Astrocyte of the hippocampus (primary cell): Measurements from ENCODE around the gene NPIPB4.
"Not testable (repeated sequence)": the region's sequence is repeated elsewhere in the genome, so short reads cannot be mapped to it uniquely, and the experiment has no call there.

Experiments used
- DNase-seq: peaks from one replicate; pipeline ENCODE4 v3.0.0; 2011; ENCODE audit warnings: low read depth, low spot score

NPIPB4 gene

GRCh38 chr16:21857656-21858055, at the start of gene NPIPB4:
Gene NPIPB4 (minus strand): TSS chr16:21857756. CDS start chr16:21857378, 378 bp downstream.
- not testable (repeated sequence) for DNase-seq

DNA sequence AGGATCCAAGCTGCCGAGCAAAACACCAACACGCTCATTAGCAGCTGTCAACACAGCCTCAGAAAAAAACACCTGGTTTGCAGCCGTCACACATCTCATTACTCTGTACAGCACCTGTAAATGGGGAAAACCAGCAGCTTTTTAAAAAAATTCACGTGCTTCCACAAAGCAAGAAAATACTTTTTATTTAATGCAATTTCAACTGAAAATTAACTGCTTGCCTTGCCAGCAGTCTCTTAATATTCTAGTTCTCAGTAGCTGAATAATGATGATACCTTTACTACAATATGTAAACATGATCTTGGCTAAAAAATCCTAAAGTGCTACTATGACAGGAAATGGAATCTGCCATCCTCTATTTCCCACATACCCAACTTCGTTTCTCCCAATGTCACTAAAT, 41.4 kb upstream of the NPIPB4 start:
- not testable (repeated sequence) for DNase-seq

GRCh38 chr16:21881988-21882387, 24.4 kb upstream of the NPIPB4 start:
- not testable (repeated sequence) for DNase-seq

- not testable (repeated sequence) for DNase-seq
Measured at GRCh38 chr16:21837186-21837585, 20.4 kb downstream of the NPIPB4 start.

DNA sequence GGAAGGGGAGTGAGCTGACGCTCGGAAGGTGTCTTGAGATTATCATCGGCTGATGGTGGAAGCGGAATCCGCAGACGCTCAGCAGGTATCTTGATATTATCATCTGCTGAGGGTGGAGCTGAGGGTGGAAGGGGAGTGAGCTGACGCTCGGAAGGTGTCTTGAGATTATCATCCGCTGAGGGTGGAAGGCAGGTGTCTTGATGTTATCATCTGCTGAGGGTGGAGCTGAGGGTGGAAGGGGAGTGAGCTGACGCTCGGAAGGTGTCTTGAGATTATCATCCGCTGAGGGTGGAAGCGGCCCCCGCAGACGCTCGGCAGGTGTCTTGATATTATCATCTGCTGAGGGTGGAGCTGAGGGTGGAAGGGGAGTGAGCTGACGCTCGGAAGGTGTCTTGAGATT, 21.2 kb downstream of the NPIPB4 start:
- DNase-seq, result not testable (repeated sequence)

GRCh38 chr16:21835747-21836146, 21.8 kb downstream of the NPIPB4 start:
- DNase-seq, result not testable (repeated sequence)

- not testable (repeated sequence) for DNase-seq
Measured at GRCh38 chr16:21834211-21834610, 23.3 kb downstream of the NPIPB4 start.

DNA sequence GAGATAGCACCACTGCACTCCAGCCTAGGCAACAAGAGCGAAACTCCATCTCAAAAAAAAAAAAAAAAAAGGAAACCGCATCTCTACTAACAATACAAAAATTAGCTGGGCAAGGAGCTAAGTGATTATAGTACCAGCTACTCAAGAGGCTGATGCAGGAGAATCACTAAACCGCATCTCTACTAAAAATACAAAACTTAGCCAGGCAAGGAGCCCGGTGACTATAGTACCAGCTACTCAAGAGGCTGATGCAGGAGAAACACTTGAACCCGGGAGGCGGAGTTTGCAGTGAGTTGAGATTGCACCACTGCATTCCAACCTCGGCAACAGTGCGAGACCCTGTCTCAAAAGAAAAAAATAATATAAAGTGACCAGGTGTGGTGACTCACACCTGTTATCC, 27.6 kb downstream of the NPIPB4 start:
- not testable (repeated sequence) for DNase-seq

- not testable (repeated sequence) for DNase-seq
Measured at GRCh38 chr16:21826067-21826706, 31.4 kb downstream of the NPIPB4 start.

DNA sequence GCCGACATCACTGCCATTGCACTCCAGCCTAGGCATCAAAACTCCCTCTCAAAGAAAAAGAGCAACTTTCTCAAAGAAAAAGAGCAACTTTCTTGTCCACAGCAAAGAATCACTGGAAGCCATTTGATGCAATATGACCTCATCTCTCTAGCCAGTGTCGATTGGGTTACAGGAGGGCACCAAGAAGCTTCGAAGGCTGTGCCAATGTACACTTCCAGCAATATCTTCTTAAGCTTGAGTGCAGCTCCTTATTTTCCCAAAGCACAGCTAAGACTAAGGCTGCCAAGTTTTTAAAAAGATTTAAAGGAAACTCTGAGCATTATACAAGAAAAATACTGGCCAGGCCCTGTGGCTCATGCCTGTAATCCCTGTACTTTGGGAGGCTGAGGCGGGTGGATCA, 32.0 kb downstream of the NPIPB4 start:
- DNase-seq, result not testable (repeated sequence)

DNA sequence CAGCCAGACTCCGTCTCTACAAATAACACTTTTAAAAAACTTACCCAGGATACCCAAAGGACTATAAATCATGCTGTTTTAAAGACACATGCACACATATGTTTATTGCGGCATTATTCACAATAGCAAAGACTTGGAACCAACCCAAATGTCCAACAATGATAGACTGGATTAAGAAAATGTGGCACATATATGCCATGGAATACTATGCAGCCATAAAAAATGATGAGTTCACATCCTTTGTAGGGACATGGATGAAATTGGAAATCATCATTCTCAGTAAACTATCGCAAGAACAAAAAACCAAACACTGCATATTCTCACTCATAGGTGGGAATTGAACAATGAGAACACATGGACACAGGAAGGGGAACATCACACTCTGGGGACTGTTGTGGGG, 34.3 kb downstream of the NPIPB4 start:
- DNase-seq, result not testable (repeated sequence)

DNA sequence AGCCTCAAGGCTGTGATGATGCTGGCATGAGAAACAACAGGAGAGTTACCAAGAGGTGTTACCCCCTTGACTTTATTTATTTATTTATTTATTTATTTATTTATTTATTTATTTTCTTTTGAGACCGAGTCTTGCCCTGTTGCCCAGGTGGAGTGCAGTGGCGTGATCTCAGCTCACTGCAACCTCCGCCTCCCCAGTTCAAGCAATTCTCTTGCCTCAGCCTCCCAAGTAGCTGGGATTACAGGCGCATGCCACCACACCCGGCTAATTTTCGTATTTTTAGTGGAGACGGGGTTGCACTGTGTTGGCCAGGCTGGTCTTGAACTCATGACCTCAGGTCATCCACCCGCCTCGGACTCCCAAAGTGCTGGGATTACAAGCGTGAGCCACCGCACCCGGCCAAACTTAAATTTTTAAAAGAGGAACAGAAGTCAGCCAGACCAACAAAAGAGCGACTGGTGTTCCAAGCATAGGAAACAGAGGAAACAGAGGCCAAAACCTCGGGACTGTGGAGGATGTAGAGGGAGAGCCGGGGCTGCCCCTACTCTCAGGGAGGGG, 36.6 kb downstream of the NPIPB4 start:
- not testable (repeated sequence) for DNase-seq

GRCh38 chr16:21820028-21820907, 37.3 kb downstream of the NPIPB4 start:
- DNase-seq, result peak; percentile 82

DNA sequence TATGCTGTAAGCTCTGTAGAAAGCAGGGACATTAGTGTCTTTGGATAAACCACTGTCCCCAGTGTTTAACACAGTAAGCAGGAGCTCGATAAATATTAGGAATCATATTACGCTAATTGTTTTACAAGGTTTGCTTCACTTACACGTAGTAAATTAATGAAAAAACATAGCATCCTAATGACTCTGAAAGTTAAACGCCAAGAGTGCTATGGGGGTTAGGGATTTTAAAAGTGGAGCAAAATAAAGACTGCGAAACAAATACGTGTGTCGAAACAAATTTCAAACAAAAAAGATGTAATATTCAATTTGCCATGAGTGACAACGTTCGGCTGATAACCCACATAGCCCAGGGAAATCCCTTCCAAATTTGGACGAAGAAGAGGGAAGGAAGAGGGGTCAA, 37.9 kb downstream of the NPIPB4 start:
- not testable (repeated sequence) for DNase-seq

GRCh38 chr16:21817012-21817411, 40.5 kb downstream of the NPIPB4 start:
- not testable (repeated sequence) for DNase-seq

GRCh38 chr16:21815694-21816093, 41.9 kb downstream of the NPIPB4 start:
- not testable (repeated sequence) for DNase-seq

DNA sequence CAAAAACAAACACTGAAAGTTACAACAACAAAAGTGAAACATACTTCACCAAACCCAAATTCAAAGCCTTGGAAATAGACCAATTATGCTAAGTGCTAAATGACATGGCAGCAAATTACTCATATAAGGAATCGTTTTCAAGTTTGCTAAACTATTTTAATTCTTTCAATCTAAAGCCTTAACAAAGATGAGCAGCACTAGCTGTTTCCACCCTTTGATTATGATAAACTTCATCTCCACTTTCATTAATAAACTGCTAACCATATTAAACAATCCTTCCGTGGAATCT, 55.2 kb downstream of the NPIPB4 start:
- DNase-seq, result not testable (repeated sequence)

DNA sequence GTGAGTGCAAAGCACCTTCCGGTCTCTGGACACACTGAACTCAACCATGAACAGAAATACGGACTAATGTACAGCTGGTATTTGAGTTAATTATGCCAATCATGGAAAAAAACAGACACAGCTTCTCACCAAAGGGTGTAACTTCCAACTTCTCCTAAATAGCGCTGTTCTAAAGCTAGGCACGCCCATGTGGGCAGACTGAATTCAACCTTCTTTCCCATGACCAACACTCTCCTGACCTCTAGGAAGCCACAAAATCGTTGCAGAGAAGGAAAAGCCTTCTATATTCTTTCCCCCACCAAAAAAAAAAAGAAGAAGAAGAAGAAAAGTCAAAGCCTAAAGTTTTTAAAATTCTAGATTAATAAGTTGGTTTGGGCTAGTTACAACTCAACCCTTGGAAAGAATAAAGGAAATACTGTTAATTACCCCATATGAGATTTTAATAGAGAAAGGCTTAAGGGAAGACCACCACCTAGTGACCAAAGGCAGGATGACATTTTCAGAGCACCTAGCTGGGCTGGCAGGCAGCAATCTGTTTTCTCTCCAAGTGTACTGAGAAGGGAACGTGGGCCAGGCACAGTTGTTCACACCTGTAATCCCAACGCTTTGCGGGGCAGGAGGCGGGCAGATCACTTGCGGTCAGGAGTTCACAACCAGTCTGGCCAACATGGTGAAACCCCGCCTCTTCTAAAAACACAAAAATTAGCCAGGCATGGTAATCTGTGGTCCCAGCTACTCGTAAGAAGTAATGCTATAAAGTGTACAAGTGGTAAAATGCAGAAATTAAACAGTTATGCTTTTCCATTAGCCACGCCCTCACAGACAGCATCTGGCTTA, 55.8 kb downstream of the NPIPB4 start:
- peak; percentile 69 for DNase-seq

DNA sequence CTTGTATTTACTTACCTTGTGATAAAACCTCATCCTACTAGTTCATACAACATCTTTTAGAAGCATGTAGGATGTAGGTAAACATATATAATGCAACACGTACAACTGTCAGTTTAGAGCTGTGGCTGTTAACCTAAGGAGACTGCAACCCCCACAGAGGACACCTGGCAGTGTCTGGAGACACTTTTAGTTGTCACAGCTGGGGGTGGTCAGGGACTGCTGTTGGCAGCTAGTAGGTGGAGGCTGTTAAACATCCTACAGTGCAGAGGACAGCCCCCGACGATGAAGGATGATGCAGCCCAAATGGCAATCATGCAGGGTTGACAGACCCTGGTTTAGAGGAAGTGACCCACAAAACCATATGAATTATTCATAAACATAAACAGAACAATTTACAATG, 59.0 kb downstream of the NPIPB4 start:
- DNase-seq, result not testable (repeated sequence)

DNA sequence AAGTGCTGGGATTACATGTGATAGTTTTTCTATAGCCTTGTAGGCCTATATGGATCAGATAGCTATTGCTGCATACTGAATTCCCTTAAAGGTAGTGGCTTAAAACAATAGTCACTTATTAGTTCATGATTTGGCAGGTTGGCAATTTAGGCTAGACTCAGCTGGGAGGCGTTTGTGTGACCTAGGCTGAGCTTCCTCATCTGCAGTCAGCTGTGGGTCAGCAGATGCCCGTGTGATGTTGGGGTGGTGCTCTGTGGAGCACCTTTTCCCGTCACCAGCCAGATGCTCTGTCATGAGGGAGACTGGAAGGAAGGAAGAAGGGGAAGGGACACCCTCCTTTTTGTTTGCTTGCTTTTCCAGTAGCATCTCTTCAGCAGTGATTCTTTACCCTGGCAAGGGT, 64.2 kb downstream of the NPIPB4 start:
- DNase-seq, result not testable (repeated sequence)

DNA sequence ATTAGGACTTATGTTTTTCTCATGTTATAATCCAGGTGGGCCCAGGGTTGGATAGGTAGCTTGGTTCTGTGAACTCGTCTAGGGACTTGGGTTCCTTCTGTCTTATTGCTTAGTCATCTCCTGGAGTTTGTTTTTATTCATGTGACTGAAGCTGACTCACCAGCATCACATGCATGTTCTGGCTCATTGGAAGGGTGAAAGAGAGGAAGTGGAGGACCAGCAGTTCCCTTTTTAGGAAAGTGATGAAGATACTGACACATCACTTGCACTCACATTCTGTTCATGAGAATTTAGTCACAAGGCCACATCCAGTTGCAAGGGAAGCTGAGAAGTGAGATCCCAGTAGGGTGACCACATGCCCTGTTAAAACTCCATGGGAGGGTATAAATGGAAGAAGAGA, 67.0 kb downstream of the NPIPB4 start:
- DNase-seq, result not testable (repeated sequence)
